Heart left ventricle (tissue), 13 donors: ENCODE measurements around the gene ARHGAP24.

Source experiments
- POLR2A ChIP-seq, 2 donors: fragments of 450-650 bp; IDR thresholded peaks; one replicate each; pipeline ENCODE4 v1.6.1; 2017; ENCODE audit warnings: antibody characterized with exemption in 2 of 2, mild to moderate bottlenecking in 2 of 2, moderate library complexity in 2 of 2
- TF ChIP-seq, protein P1 (sequence below), 12 donors: fragments of 200-600 bp; sonication (generic) in 4 of 12; IDR thresholded peaks; one replicate each; pipeline versions ENCODE4 v1.5.0 to v1.8.0; 2018 to 2022; ENCODE audit warnings: antibody characterized with exemption in 12 of 12, mild to moderate bottlenecking in 5 of 12
- donor health status: ischemic (EF 13 %, LVEDD 7.1; RV severe dilation, severe dysfunction).
- donor health status: DM: no; HTN: yes; CAD: no.
- donor health status: DM: no; HTN: no; CAD: no.
- donor health status: ischemic (EF 25% LVEDD 6.9; RV normal size, moderate dysfunction).
- donor health status: ischemic (EF 25% LVEDD 5.7; RV mildly dilated, moderate dysfunction).
- donor health status: ischemic (EF 35%, LVEDD 5.7; RV mildly dilated, moderate dysfunction).
- donor health status: nonischemic (EF 11% LVEDD 7.7; RV severe dilation, severe dysfunction).
- donor health status: DM: yes; HTN: yes; CAD: no.
- donor health status: PGD.
- donor health status: ischemic (EF 29% LVEDD 5.4; RV normal size, mild dysfunction).
- donor health status: nonischemic (EF 23%, LVEDD 6.1; RV moderate dilation, normal function).

- TF ChIP-seq, protein P1, sequence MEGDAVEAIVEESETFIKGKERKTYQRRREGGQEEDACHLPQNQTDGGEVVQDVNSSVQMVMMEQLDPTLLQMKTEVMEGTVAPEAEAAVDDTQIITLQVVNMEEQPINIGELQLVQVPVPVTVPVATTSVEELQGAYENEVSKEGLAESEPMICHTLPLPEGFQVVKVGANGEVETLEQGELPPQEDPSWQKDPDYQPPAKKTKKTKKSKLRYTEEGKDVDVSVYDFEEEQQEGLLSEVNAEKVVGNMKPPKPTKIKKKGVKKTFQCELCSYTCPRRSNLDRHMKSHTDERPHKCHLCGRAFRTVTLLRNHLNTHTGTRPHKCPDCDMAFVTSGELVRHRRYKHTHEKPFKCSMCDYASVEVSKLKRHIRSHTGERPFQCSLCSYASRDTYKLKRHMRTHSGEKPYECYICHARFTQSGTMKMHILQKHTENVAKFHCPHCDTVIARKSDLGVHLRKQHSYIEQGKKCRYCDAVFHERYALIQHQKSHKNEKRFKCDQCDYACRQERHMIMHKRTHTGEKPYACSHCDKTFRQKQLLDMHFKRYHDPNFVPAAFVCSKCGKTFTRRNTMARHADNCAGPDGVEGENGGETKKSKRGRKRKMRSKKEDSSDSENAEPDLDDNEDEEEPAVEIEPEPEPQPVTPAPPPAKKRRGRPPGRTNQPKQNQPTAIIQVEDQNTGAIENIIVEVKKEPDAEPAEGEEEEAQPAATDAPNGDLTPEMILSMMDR (IDR thresholded peaks at IDR 0.05), result no peak
- TF ChIP-seq POLR2A (IDR thresholded peaks at IDR 0.05), result no peak
These were observed 22.8 kb upstream of the ARHGAP24 start for GRCh38 chr4:85452058-85452731.
